Thyroid gland (tissue), 4 donors: ENCODE measurements around the gene ALDH3A1. TPM values are rescaled to one million over a fixed set of nuclear protein-coding genes. Genes with fewer than 3 reads are reported as not detected.

ENCODE experiments used
- DNase-seq, 2 donors: peaks; one replicate each; pipeline ENCODE4 v3.0.0-alpha.2; 2019
- H3K27ac ChIP-seq, 3 donors: fragments of 200-600 bp; sonication (generic); 1 replicate in 2 of 3; 2 replicates in 1 of 3; pipeline ENCODE4 v1.5.1; 2016 to 2019; ENCODE audit warnings: mild to moderate bottlenecking in 1 of 3, moderate library complexity in 1 of 3
- H3K27me3 ChIP-seq: fragments of 200-600 bp; sonication (generic); one replicate; pipeline ENCODE4 v1.5.1; 2019
- H3K36me3 ChIP-seq, 2 donors: fragments of 200-600 bp; sonication (generic); one replicate each; pipeline ENCODE4 v1.5.1; 2016 to 2019
- H3K4me1 ChIP-seq, 2 donors: fragments of 200-600 bp; sonication (generic); one replicate each; pipeline ENCODE4 v1.5.1; 2017 to 2019
- H3K4me3 ChIP-seq, 3 donors: fragments of 200-600 bp; sonication (generic); replicated peaks in 1 of 3; 1 replicate in 2 of 3; 2 replicates in 1 of 3; pipeline ENCODE4 v1.5.1; 2016; ENCODE audit warnings: mild to moderate bottlenecking in 1 of 3
- H3K9me3 ChIP-seq: fragments of 200-600 bp; sonication (generic); one replicate; pipeline ENCODE4 v1.5.1; 2017
- CTCF ChIP-seq, 6 experiments: fragments of 200-600 bp in 3 of 6; fragments of 450-650 bp in 3 of 6; sonication (generic) in 3 of 6; IDR thresholded peaks; one replicate each; pipeline ENCODE4 v1.5.1; 2016 to 2019; ENCODE audit warnings: antibody characterized with exemption in 6 of 6, mild to moderate bottlenecking in 2 of 6, inconsistent platforms in 1 of 6, moderate library complexity in 1 of 6
- POLR2A ChIP-seq, 2 donors: fragments of 450-650 bp; IDR thresholded peaks; one replicate each; pipeline ENCODE4 v1.6.1; 2017; ENCODE audit warnings: antibody characterized with exemption in 2 of 2, mild to moderate bottlenecking in 2 of 2, moderate library complexity in 1 of 2
- WGBS, 2 donors: methylation state at CpG; one replicate each; pipeline ENCODE4 v1.1.5; 2017; 5-methylcytosine and 5-hydroxymethylcytosine counted together
- intact Hi-C: fragments of 100-400 bp; cut with DNase I; formaldehyde crosslinking; loops from one replicate; pipeline ENCODE4 v1.15.1; 2023
- total RNA-seq, 4 donors: library from RNA; depleted of rRNA; stranded (reverse); fragments of >200 nt; gene quantifications; one replicate each; pipeline ENCODE4 v1.2.3, GENCODE V29; 2016

The ALDH3A1 gene
- total RNA-seq, 4 donors from 2014 or later = 0.94 to 1.6 (median 1.1) TPM; not detected in 1

- TF ChIP-seq CTCF (IDR thresholded peaks at IDR 0.05) (no peak), POLR2A (IDR thresholded peaks at IDR 0.05) (no peak)
- Histone ChIP-seq H3K9me3 (no peaks in the 10 kb centered on the region), H3K27me3 (no peaks in the 10 kb centered on the region), H3K36me3 (no peaks in the 10 kb centered on the region), H3K27ac (no peak overlapping the region), H3K4me1 (no peaks in the 10 kb centered on the region), H3K4me3 (no peak overlapping the region)
- WGBS, 2 donors = 90 to 99% methylated on average over 4 to 12 of the region's 14 CpGs
- intact Hi-C loops = no loop called here
- no peak for DNase-seq
Measured at GRCh38 chr17:19738073-19738449, 10.0 kb downstream of the ALDH3A1 start.

GRCh38 chr17:19737305-19738072, 10.6 kb downstream of the ALDH3A1 start:
- Histone ChIP-seq H3K27ac (no peak overlapping the region), H3K4me3 (no peak overlapping the region), H3K9me3 (no peaks in the 10 kb centered on the region), H3K36me3 (no peaks in the 10 kb centered on the region), H3K27me3 (no peaks in the 10 kb centered on the region), H3K4me1 (no peaks in the 10 kb centered on the region)
- intact Hi-C loops = no loop called here
- DNase-seq = no peak
- 82 to 88% methylated on average over 6 to 15 of the region's 15 CpGs for WGBS, 2 donors
- TF ChIP-seq POLR2A (IDR thresholded peaks at IDR 0.05) (no peak), CTCF (IDR thresholded peaks at IDR 0.05) (no peak)

- H3K9me3 ChIP-seq = no peaks in the 10 kb centered on the region
- no peak overlapping the region for H3K4me3 ChIP-seq
- DNase-seq = no peak
- H3K27me3 ChIP-seq = no peaks in the 10 kb centered on the region
- no peak overlapping the region for H3K27ac ChIP-seq
- H3K36me3 ChIP-seq = no peaks in the 10 kb centered on the region
- H3K4me1 ChIP-seq = peaks cover 0 to 6% of the 10 kb centered on the region in 2 donors
- WGBS, 2 donors = 75 to 79% methylated on average over 11 of the region's 11 CpGs
- TF ChIP-seq POLR2A (IDR thresholded peaks at IDR 0.05) (no peak), CTCF (IDR thresholded peaks at IDR 0.05) (no peak)
- intact Hi-C loops = no loop called here
Measured at GRCh38 chr17:19736071-19736470, 12.0 kb downstream of the ALDH3A1 start.

- no peaks in the 10 kb centered on the region for H3K36me3 ChIP-seq
- no peaks in the 10 kb centered on the region for H3K9me3 ChIP-seq
- WGBS, 2 donors = 79 to 81% methylated on average over 11 of the region's 11 CpGs
- TF ChIP-seq CTCF (IDR thresholded peaks at IDR 0.05) (no peak), POLR2A (IDR thresholded peaks at IDR 0.05) (no peak)
- no peak overlapping the region for H3K27ac ChIP-seq
- intact Hi-C loops = no loop called here
- H3K27me3 ChIP-seq = no peaks in the 10 kb centered on the region
- no peak overlapping the region for H3K4me3 ChIP-seq
- peaks cover 0 to 20% of the 10 kb centered on the region in 2 donors for H3K4me1 ChIP-seq
- no peak for DNase-seq
Measured at GRCh38 chr17:19733953-19734526, 14.1 kb downstream of the ALDH3A1 start.

- no peak for DNase-seq
- Histone ChIP-seq H3K27me3 (no peaks in the 10 kb centered on the region), H3K9me3 (no peaks in the 10 kb centered on the region), H3K36me3 (no peaks in the 10 kb centered on the region), H3K4me3 (no peak overlapping the region), H3K4me1 (peaks cover 23 to 44% of the 10 kb centered on the region in 2 donors), H3K27ac (no peak overlapping the region)
- WGBS, 2 donors = 94 to 96% methylated on average over 11 of the region's 11 CpGs
- intact Hi-C loops = no loop called here
- TF ChIP-seq POLR2A (IDR thresholded peaks at IDR 0.05) (no peak), CTCF (IDR thresholded peaks at IDR 0.05) (no peak)
Measured at GRCh38 chr17:19731626-19732025, 16.5 kb downstream of the ALDH3A1 start.
